A673 (cell line): ENCODE data around the gene C11orf21. TPM values are rescaled to one million over a fixed set of nuclear protein-coding genes. Genes with fewer than 3 reads are reported as not detected.

Experiments
- BruUV-seq: library from RNA; stranded (reverse); fragments of 400-500 nt; replicated peaks from 2 replicates; lab custom pipeline; 2021; lab: Mats Ljungman, UMichigan
- CTCF ChIA-PET: fragments of 300-600 bp; sonication (Branson Sonifier 250); formaldehyde crosslinking; loops from one replicate; lab custom pipeline; 2022; ENCODE audit warnings: antibody characterized with exemption; lab: Charles Lee
- POLR2A ChIA-PET: fragments of 300-600 bp; sonication (Branson Sonifier 250); formaldehyde crosslinking; loops from one replicate; lab custom pipeline; 2022; ENCODE audit warnings: antibody characterized with exemption; ENCODE audit not compliant: low non-redundant PET; lab: Charles Lee
- DNase-seq: peaks from one replicate; pipeline ENCODE4 v3.0.0-alpha.2; 2015; ENCODE audit warnings: low spot score
- H3K27ac ChIP-seq: fragments of 200-600 bp; sonication (generic); 2 replicates; pipeline ENCODE4 v1.5.1; 2016; ENCODE audit warnings: mixed run types, low read depth, mild to moderate bottlenecking, mixed read lengths, antibody characterized with exemption, low read length; ENCODE audit not compliant: poor library complexity, severe bottlenecking
- H3K27me3 ChIP-seq: fragments of 200-600 bp; sonication (generic); replicated peaks from 2 replicates; pipeline ENCODE4 v1.6.1; 2017; ENCODE audit warnings: mixed run types, low read depth, mild to moderate bottlenecking, mixed read lengths, antibody characterized with exemption, low read length; ENCODE audit not compliant: insufficient read depth, poor library complexity
- H3K36me3 ChIP-seq: fragments of 200-600 bp; sonication (generic); 2 replicates; pipeline ENCODE4 v1.6.1; 2016; ENCODE audit warnings: mixed run types, mild to moderate bottlenecking, mixed read lengths, antibody characterized with exemption, low read length; ENCODE audit not compliant: insufficient read depth, poor library complexity, severe bottlenecking
- H3K4me1 ChIP-seq: fragments of 200-600 bp; sonication (generic); 2 replicates; pipeline ENCODE4 v1.6.1; 2017; ENCODE audit warnings: mixed run types, mild to moderate bottlenecking, mixed read lengths, antibody characterized with exemption, low read length; ENCODE audit not compliant: insufficient read depth, poor library complexity, severe bottlenecking
- H3K4me3 ChIP-seq: fragments of 200-600 bp; sonication (generic); 2 replicates; pipeline ENCODE4 v1.5.1; 2016; ENCODE audit warnings: low read depth, mixed run types, mild to moderate bottlenecking, mixed read lengths, low read length; ENCODE audit not compliant: poor library complexity, severe bottlenecking
- H3K9me3 ChIP-seq: fragments of 200-600 bp; sonication (generic); 2 replicates; pipeline ENCODE4 v1.6.1; 2016; ENCODE audit warnings: mixed run types, low read depth, mild to moderate bottlenecking, mixed read lengths, antibody characterized with exemption, low read length; ENCODE audit not compliant: poor library complexity, severe bottlenecking
- CTCF ChIP-seq: fragments of 300-800, 200-600 bp; sonication (generic); conservative IDR thresholded peaks from 2 replicates; pipeline ENCODE4 v1.5.1; 2017; ENCODE audit warnings: low read depth, mild to moderate bottlenecking, antibody characterized with exemption, low read length, moderate library complexity, mixed read lengths
- EZH2 ChIP-seq: fragments of 200-600 bp; sonication (generic); IDR thresholded peaks from 2 replicates; pipeline ENCODE4 v1.6.1; 2017; ENCODE audit warnings: borderline replicate concordance, low read depth, mild to moderate bottlenecking, mixed read lengths, antibody characterized with exemption, low read length; ENCODE audit not compliant: poor library complexity, severe bottlenecking
- intact Hi-C: fragments of 100-400 bp; cut with micrococcal nuclease; formaldehyde crosslinking; loops from one replicate; pipeline ENCODE4 v1.10.0; 2022; ENCODE audit not compliant: unreplicated experiment
- total RNA-seq: library from RNA; stranded (reverse); gene quantifications from 2 replicates; pipeline ENCODE4 v1.2.3, GENCODE V29; 2021

C11orf21 gene
- total RNA-seq, 1 experiment from 2014 or later = not detected

GRCh38 chr11:2249189-2249916 is 52.4 kb downstream of the C11orf21 start:
- Histone ChIP-seq H3K27ac (no peak overlapping the region), H3K4me1 (no peaks in the 10 kb centered on the region), H3K36me3 (no peaks in the 10 kb centered on the region), H3K4me3 (no peak overlapping the region), H3K27me3 (peaks cover 8% of the 10 kb centered on the region), H3K9me3 (no peaks in the 10 kb centered on the region)
- no peak for DNase-seq
- ChIA-PET POLR2A (no interaction called here), CTCF (no interaction called here)
- intact Hi-C loops = no loop called here
- no TSS peak for BruUV-seq
- no peak for TF ChIP-seq CTCF
- TF ChIP-seq EZH2 = no peak

GRCh38 chr11:2248762-2249161 is 53.0 kb downstream of the C11orf21 start:
- H3K4me3 ChIP-seq = no peak overlapping the region
- no peaks in the 10 kb centered on the region for H3K4me1 ChIP-seq
- no peaks in the 10 kb centered on the region for H3K36me3 ChIP-seq
- no peak for DNase-seq
- TF ChIP-seq EZH2 (no peak), CTCF (no peak)
- BruUV-seq = no TSS peak
- no peak overlapping the region for H3K27ac ChIP-seq
- no peaks in the 10 kb centered on the region for H3K9me3 ChIP-seq
- intact Hi-C loops = no loop called here
- peaks cover 8% of the 10 kb centered on the region for H3K27me3 ChIP-seq
- ChIA-PET POLR2A (no interaction called here), CTCF (no interaction called here)

- Histone ChIP-seq H3K27ac (no peak overlapping the region), H3K4me1 (no peaks in the 10 kb centered on the region), H3K9me3 (no peaks in the 10 kb centered on the region), H3K4me3 (no peak overlapping the region), H3K27me3 (peaks cover 8% of the 10 kb centered on the region), H3K36me3 (no peaks in the 10 kb centered on the region)
- BruUV-seq = no TSS peak
- TF ChIP-seq CTCF (no peak), EZH2 (no peak)
- intact Hi-C loops = no loop called here
- CTCF ChIA-PET = no interaction called here
- DNase-seq = no peak
- POLR2A ChIA-PET = no interaction called here
These were observed 53.5 kb downstream of the C11orf21 start for GRCh38 chr11:2248242-2248641.
